SK-N-SH (cell line): Measurements from ENCODE around the gene LAMP5.

Source experiments
- CTCF ChIP-seq: fragments of 200-600 bp; sonication (generic); IDR thresholded peaks from 2 replicates; pipeline ENCODE4 v1.6.1; 2017; ENCODE audit warnings: antibody characterized with exemption, mild to moderate bottlenecking, moderate library complexity
- POLR2AphosphoS5 ChIP-seq: IDR thresholded peaks from 2 replicates; pipeline ENCODE4 v1.6.1; 2012; ENCODE audit warnings: low read depth, low read length
- USF1 ChIP-seq: IDR thresholded peaks from 2 replicates; pipeline ENCODE4 v1.4.0; 2012; ENCODE audit warnings: low read depth, borderline replicate concordance
- YY1 ChIP-seq: IDR thresholded peaks from 2 replicates; pipeline ENCODE4 v1.4.0; 2012; ENCODE audit warnings: low read depth, mild to moderate bottlenecking

- TF ChIP-seq USF1 (no peak), CTCF (no peak), YY1 (no peak), POLR2AphosphoS5 (no peak)
Observed at GRCh38 chr20:9491324-9491723, 23.1 kb upstream of the LAMP5 start.
